C4-2B (cell line): ENCODE data around the gene MORN1.
"Not testable (repeated sequence)": the region's sequence is repeated elsewhere in the genome, so short reads cannot be mapped to it uniquely, and the experiment has no call there.

ENCODE experiments used
- H3K27ac ChIP-seq: fragments of 450-650 bp; 2 replicates; pipeline ENCODE4 v1.5.1; 2017
- ZFX ChIP-seq: fragments of 450-650 bp; IDR thresholded peaks from 2 replicates; pipeline ENCODE4 v1.6.1; 2017
- TF ChIP-seq, protein P1 (sequence below): fragments of 450-650 bp; conservative IDR thresholded peaks from 2 replicates; pipeline ENCODE4 v1.5.1; 2017; ENCODE audit warnings: mild to moderate bottlenecking

MORN1 gene

DNA sequence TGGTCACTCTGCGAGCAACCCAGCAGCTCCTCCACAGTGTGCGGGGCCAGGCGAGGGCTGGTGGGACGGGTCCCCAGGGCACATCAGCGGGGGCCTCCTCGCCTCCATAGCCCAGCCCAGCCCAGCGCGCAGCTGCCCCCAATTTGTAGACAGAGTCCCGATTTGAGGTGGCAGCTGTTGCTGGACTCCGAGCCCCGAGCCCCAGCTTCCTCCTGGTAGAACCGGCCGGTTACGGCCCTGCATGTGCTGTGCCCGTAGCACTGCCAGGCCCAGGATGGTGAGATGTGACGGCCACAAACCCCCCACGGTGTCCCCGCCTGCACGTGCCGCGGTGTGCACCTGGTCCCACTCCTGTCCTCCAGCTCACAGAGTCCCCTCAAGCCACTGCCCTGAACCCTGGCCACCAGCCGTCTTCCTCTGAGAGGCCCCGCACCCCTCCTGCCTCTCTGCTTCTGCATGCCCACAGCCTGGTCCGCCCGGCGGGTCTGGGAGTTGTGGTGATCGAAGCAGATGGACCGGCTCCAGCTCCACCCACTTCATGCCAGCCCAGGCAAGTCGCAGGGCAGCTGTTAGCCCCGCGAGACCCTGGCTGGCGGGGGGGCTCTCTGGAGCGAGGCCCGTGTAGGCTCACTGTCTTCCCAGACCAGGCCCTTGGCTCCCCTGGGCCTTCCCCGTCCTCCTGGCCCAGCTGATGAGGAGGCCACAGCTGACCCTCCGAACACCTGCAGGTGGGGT lies 55.5 kb downstream of the MORN1 start:
- TF ChIP-seq, protein P1, sequence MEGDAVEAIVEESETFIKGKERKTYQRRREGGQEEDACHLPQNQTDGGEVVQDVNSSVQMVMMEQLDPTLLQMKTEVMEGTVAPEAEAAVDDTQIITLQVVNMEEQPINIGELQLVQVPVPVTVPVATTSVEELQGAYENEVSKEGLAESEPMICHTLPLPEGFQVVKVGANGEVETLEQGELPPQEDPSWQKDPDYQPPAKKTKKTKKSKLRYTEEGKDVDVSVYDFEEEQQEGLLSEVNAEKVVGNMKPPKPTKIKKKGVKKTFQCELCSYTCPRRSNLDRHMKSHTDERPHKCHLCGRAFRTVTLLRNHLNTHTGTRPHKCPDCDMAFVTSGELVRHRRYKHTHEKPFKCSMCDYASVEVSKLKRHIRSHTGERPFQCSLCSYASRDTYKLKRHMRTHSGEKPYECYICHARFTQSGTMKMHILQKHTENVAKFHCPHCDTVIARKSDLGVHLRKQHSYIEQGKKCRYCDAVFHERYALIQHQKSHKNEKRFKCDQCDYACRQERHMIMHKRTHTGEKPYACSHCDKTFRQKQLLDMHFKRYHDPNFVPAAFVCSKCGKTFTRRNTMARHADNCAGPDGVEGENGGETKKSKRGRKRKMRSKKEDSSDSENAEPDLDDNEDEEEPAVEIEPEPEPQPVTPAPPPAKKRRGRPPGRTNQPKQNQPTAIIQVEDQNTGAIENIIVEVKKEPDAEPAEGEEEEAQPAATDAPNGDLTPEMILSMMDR = no peak
- no peak for TF ChIP-seq ZFX
- H3K27ac ChIP-seq = no peak overlapping the region

DNA sequence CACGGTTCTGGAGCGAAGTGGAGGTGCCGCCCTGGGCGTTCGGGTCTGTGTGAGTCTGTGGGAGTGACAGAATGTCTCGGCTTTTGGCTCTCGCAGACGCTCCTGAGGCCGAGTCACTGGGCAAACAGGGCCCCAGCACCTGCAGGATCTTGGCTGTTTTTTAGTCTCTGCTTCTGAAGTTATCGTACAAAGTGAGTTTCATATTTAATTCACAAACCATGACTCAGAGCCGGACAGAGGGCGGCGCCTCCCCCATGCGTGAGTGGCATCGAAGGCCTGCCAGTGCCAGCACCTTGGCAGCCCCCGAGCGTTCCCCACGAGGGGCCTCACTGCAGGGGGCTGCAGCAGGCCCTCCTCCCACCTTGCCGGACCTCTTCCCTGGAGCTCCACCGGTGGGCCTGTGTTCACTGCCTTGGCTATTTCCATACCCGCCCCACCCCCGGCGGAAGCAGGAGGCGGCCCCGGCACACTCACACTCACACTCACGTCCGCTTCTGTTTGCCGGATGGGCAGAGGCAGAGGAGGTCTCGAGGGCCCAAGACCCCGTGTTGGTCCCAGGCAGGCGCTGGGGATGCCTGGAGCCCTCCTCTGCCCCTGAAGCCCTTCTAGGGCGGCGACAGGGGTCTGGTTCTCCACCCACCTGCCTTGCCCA lies 56.3 kb downstream of the MORN1 start:
- H3K27ac ChIP-seq = no peak overlapping the region
- TF ChIP-seq, protein P1 = no peak
- no peak for TF ChIP-seq ZFX

DNA sequence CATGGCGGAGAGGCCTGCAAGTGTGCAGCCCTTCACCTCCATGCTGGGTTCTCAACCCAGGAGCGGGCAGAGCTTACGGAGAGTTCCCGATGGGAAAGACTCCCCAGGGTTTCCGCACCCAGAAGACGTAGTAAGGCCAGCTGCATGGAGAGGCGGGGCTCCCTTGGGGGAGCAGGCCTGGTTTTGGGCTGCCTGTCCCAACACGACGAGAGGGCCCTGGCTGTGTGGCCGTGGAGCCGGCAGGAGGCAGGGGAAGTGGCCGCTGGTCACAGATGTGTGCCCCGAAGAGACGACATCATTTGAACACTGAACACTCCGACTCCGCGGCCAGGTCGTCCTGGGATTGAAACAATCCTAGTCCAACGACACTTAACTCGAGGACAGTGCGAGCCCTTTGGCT lies 57.0 kb downstream of the MORN1 start:
- TF ChIP-seq, protein P1 = no peak
- TF ChIP-seq ZFX = no peak
- no peak overlapping the region for H3K27ac ChIP-seq

DNA sequence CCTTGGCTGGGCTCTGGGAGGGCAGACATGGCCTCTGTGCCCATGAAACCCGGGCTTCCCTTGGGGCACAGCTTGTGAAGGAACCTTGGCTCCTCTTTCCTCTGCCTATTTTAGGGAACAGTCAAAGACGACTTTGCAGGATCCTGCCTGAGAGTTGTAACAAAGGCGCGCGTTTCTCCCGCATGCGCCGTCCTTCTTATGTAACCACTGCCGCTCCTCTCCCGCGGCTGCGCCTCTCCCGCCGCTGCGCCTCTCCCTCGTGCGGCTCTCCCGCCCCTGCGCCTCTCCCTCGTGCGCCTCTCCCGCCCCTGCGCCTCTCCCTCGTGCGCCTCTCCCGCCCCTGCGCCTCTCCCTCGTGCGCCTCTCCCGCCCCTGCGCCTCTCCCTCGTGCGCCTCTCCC lies 59.8 kb downstream of the MORN1 start:
- H3K27ac ChIP-seq = not testable (repeated sequence)

DNA sequence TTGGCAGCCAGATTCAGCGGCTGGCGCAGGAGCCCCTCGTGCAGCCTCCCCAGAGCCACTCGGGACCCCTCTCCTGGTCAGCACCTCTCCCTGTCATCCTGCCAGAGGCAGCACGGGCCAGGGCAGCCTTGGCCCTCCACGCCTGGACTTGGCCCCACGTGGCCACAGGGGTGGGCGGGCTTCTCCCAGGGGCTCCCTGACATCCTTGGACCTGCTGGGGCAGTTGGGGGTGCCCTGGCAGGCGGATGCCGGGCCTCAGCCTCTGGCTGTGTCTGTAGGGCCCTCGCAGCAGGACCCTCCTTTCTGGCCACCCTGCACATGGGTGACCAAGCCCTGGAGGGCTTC lies 60.2 kb downstream of the MORN1 start:
- H3K27ac ChIP-seq = no peak overlapping the region
- TF ChIP-seq, protein P1 = no peak
- no peak for TF ChIP-seq ZFX

DNA sequence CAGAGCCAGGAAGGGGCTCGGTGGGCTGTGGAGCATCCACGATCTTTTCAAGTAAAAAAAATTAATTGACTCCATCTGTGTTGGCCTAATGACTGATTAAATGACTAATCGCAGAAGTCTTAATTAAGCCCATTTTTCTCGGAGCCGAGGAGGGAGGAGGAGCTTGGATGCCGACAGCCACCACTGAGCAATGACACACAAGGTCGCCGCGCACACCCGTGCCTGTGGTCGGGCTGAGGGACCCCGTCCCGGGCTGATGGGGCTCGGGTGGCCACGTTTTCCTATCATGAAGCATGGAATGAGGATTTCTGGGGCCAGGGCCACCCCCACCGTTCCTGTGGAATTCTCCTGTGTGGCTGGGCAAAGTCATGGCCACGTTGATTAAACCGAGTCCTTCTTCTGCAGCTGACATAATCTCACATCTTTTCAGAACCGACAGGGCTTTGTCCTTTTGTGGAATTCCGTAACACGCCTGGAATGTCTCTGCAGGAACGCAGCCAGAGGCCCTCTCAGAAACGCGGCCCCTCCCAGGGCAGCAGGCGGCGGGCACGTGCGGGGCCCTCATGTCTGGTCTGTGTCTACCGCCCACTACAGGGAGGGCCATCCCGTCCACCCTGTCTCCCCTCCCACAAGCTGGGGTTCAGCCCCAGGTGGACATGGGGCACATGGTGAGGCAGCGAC lies 60.7 kb downstream of the MORN1 start:
- no peak overlapping the region for H3K27ac ChIP-seq
- TF ChIP-seq, protein P1 = no peak
- no peak for TF ChIP-seq ZFX

DNA sequence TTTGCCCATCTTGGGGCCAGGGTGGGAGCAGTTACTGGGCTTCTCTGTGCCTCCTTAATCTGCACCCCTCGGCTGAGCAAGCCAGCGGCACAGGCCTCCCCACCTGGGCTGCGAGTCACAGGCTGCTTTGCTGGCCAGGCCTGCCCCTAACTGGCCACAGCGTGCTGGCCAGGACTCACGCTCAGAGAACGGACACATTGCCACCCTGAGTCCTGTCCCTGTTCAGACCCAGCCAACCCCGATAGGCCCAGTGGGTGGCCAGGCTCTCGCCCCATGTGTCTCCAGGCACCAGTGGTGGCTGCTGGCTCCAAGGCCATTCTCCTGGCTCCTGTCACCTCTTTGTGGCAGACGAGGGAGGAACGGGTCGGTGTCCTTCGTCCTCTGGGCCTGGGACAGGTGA lies 61.3 kb downstream of the MORN1 start:
- no peak overlapping the region for H3K27ac ChIP-seq
- no peak for TF ChIP-seq ZFX
- TF ChIP-seq, protein P1 = no peak
